ENCODE results near the gene CNTN4.

The CNTN4 gene

GRCh38 chr3:2823437-2824211, 725.0 kb downstream of the CNTN4 start:
- no peak for DNase-seq

GRCh38 chr3:2826036-2826435, 727.4 kb downstream of the CNTN4 start:
- DNase-seq: no peak

GRCh38 chr3:2826453-2826852, 727.8 kb downstream of the CNTN4 start:
- no peak for DNase-seq

DNA sequence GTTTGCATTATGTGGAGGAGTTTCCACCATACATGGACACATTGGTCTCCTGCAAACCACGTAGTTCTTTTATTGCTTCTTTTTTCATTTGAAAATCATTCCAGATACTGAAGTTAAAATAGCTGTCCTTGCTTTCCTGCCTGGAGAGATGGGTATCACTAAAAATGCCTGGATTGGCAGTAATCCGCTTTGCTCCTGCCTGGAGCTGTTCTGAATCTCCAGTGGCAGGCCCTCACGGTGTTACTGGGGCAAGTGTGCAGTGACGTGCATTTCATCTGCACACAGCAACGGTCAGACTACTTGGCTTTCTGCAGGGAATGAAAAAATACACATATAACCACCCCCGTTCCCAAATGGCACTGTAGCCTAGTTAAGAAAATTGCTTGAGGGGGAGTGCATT, 738.6 kb downstream of the CNTN4 start:
- no peak for DNase-seq

DNA sequence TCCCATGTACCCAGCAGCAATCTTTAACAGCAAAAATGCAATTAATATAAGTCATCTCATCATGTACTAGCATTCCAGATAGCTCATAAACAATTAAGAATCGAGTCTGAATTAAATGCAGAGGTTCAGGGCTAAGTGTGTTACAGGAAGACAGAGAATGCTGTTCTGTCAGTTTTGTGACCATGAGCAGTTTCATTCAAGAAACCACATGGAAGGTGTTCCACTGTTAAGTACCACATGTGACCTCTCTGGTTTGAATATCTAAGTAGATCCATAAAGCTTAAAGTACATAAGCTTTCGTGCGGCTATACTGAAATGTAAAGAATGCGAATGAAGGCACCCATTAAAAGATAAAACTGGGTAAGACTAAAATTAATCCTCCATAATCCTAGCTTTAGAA, 739.2 kb downstream of the CNTN4 start:
- DNase-seq: no peak

- no peak for DNase-seq
These were observed 740.0 kb downstream of the CNTN4 start for GRCh38 chr3:2838546-2839157.

DNA sequence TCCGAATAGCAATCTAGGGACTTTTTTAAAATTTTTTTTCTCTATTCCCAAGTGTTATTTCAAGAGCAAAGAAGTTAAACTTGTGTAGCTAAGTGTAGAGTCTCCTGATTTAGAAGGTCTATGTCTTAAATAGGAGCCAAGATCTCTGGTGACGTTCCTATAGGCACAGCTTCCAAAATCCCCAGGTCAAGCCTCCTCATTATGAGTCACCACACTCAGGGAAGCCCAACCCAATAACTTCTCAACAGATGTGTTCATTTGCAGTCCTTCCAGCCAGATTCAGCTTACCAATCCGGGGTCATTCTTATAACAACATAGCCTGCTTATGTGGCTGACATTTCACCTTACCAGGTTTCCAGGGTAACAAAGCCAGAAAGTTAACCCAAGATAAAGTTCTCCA, 741.2 kb downstream of the CNTN4 start:
- no peak for DNase-seq

DNA sequence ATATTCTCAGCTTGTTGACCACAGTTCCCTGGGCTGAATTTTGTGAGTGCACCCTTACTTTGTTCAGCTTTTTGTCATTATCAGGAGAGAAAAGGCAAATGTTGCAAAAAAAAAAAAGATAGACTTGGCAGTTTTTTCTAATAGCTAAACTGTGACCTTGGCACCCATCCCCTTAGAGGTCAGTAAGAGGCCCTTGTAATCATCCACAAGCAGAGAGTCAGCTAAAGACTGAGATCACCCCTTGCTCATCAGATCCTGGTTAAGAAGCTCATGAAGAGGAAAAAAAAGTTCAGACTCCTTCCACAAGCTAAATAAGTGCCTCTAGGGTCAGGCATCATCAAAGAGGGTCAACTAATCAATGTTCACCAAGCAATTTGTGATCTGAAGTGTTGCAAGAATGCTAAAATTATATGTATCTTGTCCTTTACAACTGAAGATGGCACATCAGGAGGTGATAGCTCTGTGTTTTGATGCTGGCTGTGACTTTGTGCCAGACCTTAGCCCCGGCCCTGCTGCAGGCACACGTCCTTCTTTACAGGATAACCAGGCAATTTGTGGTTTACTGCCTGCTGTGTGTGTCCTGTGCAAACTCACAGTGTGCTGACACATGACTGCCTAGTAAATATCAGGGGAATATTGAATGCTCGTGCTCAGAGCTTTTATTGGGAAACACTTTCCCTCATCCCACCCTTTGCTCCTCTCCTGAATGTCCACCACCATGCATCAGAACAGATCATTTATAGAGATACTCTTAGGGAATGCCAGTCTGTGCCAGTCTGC, 748.6 kb downstream of the CNTN4 start:
- no peak for DNase-seq

DNA sequence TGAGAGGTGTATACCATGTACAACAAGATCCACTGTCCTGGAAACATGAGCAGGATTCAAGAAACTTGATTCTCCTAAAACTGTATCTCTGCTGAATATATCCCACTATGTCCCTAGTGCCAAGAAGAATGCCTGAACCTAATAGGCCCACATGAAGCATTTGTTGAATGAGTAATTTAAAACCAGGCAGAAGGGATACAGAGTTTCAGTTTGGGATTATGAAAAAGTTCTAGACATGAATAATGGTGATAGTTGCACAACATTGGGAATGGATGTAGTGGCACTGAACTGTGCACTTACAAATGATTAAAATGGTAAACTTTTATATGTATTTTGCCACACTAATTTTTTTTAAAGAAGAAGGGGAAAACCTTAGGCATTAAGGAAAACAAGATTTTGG, 750.4 kb downstream of the CNTN4 start:
- DNase-seq: no peak

DNA sequence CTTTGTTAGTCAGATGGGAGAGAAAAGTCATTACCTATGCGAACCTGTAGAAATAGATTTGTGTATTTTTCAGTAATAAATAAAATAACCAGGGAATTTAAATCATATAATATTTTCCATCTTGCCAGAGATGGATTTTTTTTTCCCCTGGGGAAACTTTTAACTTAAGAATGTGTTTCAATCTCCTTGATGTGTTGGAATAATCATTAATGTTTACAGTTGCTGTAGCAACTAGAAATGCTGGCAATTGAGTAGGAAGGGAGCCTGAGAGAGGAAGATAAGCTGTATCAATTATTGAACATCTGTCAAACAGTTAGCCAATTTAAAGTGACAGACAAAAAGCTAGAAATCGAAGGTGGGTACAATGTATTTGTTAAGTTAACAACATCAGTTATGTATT, 752.0 kb downstream of the CNTN4 start:
- no peak for DNase-seq

- no peak for DNase-seq
These were observed 752.7 kb downstream of the CNTN4 start for GRCh38 chr3:2851361-2851760.

DNA sequence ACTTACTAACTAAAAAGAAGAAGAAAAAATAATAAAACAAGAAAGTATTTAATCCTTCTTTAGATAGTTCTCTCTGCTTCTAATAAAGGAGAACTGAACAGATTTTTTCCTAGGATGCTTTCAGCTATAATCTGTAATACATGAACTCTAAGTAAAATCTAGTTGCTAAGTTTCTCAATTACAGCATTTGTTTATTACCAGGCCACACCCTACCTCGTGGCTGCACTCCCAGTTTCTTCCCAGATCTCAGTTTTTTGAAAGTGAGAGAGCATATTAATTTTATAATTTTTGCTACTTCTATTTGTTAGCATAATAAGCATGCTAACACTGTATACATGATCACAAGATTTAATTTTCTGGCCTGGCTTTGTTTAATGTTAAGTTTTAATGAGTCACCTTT, 753.2 kb downstream of the CNTN4 start:
- DNase-seq: no peak

DNA sequence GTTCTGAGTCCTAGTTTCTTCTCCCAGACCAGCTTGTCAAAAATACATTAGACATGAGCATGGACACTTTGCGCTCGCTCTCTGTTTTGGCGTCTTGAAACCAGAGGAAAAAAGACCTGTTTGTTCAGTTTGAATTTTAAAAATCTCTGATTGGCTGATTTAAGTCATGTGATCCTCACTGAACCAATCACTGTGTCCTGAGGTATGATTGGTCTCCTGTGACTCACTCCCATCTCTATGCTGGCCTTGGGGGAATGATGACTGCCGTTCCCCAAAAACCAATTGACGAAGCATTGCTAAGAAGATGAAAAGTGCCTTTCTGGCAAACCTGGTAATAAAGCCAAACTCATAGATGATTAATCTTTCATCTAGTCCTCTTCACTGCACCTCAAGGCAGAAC, 755.0 kb downstream of the CNTN4 start:
- no peak for DNase-seq

GRCh38 chr3:2856138-2857133, 757.8 kb downstream of the CNTN4 start:
- DNase-seq: no peak

DNA sequence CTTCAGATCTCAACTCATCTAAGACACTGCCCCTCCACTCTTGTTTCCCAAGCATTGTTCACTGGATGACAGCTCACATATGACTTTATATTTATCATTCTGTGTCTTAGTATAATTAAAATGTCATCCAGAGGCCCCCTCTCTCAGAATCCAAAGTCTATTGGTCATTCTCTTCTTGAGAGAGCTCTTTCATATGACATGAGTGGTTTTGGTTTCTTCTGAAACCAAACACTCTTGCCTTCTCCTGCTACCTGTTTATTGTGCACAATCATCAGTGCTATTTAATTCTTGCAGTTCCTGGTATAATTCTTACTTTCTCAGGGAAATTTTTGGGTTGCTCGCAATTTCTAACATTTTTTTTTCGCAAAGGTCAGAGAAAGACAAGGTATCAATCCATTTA, 762.0 kb downstream of the CNTN4 start:
- DNase-seq: no peak

DNA sequence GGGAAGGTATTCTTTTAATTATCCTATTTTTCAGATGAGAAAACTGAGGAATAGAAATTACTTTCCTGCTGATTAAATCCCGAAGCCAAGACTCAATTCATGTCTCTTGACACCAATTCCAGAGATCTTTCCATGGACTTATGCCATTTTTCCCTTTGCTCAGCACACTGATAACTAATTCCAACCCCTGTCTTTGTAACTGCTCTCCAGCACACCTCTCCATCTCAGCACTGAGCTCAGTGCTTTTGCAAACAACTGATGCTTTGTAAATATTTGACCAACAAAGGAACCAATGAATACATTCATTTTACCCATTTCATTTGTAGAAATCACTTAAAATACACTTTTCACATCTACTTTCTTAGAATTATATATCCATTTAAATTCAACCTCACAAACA, 762.5 kb downstream of the CNTN4 start:
- DNase-seq: no peak

DNA sequence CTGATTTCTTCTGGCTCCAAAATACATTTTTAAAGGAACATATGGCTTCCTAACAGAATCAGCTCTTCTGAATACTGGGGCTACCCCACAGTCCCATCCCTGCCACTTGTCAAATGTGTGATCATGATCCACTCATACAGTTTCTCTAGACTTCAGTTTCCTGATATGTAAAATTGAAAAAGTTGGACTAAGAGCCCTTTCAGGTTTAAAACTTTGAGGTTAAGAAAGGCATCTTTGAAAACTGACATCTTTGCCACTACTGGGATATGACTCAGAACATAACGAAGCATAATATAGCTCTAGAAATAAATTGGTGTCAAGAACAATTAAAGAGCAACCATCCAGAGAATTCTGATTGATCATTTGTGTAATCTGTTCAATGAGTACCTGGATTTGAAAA, 763.3 kb downstream of the CNTN4 start:
- no peak for DNase-seq

GRCh38 chr3:2862366-2862765, 763.7 kb downstream of the CNTN4 start:
- DNase-seq: no peak

DNA sequence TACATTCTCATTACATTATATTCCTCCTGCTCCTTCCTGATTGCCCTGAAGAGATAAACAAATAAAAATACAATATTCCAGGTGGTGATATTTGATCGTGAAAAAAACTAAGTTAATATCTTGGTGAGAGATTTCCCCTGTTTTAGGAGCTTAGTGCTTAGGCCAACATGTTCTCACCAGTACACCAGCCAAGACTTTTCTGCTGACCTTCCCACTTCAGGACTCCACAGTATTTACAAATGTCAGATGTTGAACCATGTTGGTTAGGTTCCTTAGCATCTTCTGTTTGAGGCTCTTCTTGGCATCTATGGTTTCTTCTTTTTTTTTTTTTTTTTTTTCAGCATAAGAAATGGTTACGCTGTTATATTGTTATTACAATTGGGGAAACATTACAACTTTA, 764.5 kb downstream of the CNTN4 start:
- DNase-seq: no peak

GRCh38 chr3:2869905-2870304, 771.2 kb downstream of the CNTN4 start:
- no peak for DNase-seq

DNA sequence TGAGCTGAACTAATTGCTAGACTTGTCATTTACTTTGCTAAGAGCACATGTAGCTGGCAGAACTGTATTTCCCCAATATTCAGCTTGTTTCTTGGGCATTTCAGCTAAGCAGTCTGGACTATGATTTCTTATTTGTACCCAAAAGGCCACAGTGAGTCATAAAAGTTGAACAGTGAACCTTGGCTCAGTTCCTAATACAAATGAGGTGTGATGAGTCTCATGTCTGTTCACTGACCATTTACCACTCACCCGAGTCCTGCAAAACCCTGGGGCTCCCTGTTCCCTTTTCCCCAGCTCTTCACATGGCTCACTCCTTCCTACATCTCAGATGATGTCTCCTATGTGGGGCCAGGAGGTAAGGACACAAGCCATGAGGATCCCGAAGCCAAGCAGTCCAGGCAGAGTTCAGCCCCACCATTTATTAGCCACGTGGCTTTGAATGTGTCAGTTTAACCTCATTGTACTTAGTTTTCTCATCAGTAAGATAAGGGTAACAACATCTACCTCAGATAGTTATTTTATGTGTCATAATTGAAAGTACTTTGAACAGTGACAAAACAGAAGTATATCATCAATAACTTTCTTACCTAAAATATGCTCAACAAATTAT, 772.2 kb downstream of the CNTN4 start:
- no peak for DNase-seq

DNA sequence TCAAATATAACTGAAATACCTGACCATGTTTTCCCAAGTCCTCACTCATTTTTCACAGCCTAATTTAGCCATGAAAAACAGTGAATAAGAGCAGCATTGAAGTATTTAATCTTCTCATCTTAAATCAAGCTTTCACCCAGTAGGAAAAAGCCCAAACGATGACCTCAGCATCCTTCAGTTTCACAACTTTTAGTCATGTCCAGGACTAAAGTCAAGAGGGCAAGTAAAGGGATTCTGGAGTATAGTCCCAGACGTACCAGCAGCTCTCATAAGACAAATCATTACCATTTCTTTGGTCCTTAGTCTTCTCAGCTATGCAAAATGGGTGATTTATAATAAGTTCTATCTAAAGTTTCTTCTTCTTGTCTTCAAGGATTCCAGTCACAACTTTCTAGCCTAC, 774.2 kb downstream of the CNTN4 start:
- no peak for DNase-seq
